HG03025 (cell line): Measurements from ENCODE around the gene SLC5A2.
"Not testable (repeated sequence)": the region's sequence is repeated elsewhere in the genome, so short reads cannot be mapped to it uniquely, and the experiment has no call there.

ENCODE experiments used
- ATAC-seq: cut with Tn5 transposase; IDR thresholded peaks from one replicate; pipeline ENCODE4 v1.9.1; 2021; ENCODE audit warnings: mild to moderate bottlenecking, moderate library complexity; ENCODE audit not compliant: unreplicated experiment, low FRiP score

Gene SLC5A2

DNA sequence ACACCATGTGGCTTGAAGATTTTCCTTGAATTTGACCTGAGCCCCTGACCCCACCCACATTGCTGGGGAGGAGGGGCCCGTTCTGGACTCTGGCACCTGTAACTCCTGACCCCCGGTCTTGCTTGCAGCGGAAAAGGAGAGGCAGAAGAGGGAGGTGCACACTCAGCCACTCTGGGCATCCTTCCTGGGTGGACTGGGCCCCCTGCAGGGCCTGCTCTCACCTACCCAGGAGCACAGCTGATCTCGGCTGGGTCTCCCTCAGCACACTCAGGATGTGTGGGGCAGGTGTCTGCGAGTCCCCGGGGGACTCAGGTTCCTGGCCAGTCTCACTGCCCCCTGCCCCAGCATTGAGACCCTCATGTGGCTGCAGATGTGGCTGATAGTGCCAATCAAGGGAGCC is 40.8 kb downstream of the SLC5A2 start:
- not testable (repeated sequence) for ATAC-seq

DNA sequence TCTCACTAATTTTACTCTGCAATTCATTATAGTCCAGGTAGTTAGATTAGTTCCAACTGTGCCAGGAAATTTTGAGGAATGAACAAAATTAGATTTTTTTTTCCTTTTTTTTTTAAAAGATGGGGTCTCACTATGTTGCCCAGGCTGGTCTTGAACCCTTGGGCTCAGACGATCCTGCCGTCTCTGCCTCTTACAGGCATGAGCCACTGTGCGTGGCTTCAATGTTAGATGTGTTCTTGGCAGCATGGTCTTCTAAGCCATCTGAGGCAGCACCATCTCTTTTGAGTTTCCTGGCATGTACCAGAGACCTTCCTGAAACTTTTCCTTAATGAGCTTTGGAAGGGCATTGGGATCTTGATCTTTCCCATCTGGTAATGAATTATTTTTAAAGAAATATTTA is 42.2 kb downstream of the SLC5A2 start:
- no peak for ATAC-seq

- ATAC-seq, result no peak
Observed at GRCh38 chr16:31527734-31528274, 44.9 kb downstream of the SLC5A2 start, which contains the start of gene AHSP. Gene AHSP (plus strand): TSS chr16:31527900. CDS start chr16:31528140, 240 bp downstream.

DNA sequence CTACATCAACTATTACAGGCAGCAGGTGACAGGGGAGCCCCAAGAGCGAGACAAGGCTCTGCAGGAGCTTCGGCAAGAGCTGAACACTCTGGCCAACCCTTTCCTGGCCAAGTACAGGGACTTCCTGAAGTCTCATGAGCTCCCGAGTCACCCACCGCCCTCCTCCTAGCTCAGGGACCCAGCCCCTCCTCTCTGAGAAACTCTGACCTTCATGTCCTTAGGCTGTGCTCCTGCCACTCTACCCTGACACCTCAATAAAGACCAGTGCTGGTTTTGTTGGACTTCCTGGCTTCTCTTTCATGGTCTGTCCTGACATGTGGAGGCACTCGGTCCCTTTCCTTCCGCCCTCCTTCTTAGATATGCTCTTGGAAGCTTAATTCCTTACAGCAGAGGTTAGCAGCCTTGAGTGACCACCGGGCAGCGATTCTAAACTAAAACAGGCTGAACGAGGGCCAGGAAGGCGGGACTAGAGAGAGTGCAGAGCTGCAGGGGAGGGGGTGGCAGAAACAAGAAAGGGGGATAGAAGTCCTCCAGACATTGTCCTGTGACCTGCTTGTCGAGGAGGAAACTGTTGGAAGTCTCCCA is 45.7 kb downstream of the SLC5A2 start:
- ATAC-seq, result no peak

DNA sequence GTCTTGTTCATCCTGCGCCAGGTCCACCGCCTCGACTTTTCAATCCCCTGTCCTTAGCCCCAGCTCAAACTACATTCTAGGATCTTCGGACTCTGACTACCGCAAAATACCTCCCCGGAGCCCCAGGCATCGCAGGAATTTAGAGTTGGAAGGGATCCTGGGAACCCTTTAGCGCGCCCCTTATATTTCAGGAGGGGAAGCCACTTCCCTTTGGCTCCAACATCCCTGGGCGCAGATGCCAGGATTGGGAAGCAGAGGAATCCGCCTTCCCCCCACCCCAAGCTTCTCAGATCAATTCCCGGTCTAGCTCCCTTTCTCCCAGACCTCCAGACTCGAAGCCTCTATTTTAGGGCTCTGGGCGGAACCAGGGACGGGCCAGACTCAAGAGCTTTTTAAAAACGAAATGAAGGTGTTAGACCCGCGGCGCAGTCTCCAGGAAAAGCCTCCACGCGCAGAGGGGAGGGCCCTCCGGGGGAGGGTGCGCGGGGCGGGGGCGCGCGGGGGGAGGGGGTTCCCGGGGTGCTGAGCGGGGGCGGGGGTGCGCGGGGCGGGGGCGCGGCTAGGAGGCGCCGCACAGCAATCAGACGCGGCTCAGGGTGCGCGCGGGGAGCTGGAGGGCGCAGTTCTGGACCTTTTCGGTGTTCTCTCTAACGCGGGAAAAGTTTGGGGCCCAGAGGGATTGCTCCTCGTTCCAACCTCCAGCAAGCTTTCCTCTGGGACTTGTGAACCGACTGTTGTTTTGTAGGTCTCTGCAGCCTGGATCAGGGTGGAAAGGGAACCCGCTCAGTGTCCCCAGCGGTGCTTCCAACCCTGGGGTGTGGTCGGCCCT is 46.4 kb downstream of the SLC5A2 start:
- no peak for ATAC-seq

DNA sequence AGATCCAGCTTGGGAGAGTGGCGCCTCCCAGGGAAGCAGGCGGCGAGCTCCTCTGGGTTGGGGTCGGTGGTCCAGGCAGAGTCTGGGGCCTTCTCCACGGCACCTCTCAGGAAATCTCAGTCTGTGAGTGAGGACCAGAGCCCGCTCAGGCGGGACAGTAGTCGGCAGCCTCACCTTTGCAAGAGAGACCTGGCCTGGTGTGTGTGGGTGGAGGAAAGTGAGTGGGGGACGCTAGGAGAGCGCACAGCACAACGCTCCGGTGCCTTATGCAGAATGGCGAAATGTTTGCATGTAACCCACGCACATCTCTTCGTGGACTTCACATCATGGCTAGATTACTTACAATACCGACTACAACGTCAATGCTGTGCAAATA is 47.0 kb downstream of the SLC5A2 start:
- ATAC-seq, result no peak

DNA sequence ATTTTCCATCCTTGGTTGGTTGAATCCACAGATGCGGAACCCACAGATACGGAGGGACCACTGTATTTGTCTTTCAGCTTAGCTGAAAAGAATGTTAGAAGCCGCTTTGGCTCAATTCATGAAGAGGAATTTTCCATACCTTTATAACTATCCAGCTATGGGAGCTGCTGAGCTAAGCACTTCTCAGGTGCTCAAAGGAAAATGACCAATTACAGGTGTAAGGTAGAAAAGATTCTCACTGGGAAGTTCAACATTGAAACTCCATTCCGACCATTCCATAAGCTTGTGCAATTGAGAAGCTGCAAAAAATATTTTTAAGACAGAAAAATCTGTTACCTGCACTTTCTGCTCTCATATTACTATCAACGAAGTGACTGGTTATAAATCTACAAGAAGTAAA is 47.5 kb downstream of the SLC5A2 start:
- no peak for ATAC-seq

GRCh38 chr16:31531096-31531495 is 48.2 kb downstream of the SLC5A2 start:
- ATAC-seq, result no peak

DNA sequence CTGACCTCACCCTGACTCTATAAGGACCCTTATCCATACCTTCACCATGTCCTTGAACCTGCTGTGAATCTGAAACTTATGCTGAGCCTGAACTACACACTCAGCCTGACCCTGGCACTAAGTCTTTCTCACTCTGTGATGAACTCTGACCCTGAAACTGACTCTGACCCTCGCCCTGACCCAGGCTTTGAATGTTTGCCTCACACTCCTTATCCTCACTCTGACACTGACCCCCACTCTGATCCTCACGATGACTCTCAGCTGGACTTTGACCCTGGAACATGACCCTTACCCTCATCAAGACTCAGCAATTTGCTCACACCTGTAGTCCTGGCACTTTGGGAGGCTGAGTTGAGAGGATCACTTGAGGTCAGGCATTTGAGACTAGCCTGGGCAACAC is 49.2 kb downstream of the SLC5A2 start:
- no peak for ATAC-seq

DNA sequence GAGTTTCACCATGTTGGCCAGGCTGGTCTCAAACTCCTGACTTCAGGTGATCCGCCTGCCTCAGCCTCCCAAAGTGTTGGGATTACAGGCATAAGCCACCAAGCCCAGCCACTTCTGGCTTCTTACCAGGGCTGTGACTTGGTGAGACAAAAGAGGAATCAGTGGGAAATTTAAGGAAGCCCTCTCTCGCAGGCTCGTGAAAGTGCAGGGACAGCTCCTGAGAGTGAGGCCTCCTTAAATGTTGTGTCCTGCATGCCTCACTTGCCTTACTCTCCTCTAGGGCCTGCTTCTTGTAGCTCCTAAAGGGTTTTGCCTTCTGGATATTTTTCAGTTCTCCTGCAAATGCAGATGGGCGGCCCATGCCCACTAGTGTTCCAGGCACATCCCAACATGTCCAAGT is 50.0 kb downstream of the SLC5A2 start:
- ATAC-seq, result no peak

GRCh38 chr16:31535737-31536136 is 52.8 kb downstream of the SLC5A2 start:
- no peak for ATAC-seq

DNA sequence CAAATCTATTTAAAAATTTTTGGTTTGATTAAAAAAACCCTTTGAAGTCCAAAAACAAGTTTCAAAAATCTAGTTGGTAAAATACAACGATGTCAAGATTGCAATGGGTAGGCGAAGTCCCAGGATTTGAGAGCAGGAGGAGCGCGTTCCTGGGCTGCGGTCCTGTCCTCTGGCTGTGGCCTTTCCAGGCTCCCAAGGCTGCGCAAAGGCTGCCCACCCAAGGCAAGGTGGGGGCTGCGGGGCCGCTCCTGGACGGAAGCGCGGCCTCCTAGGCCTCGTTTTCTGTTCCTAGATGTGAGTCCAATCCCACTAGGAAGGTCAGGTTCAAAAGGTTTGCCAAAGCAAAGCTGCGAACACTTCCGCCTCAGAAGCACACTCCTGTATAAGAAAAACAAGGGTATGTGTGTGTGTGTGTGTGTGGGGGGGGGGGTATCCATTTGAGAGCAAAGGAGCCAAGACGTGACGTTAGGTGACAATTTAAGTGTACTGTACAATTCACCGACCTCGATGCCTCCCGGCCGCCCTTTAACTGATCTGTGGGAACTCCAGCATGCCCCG is 54.0 kb downstream of the SLC5A2 start:
- ATAC-seq, result no peak

GRCh38 chr16:31537362-31538242 is 54.7 kb downstream of the SLC5A2 start:
- no peak for ATAC-seq

DNA sequence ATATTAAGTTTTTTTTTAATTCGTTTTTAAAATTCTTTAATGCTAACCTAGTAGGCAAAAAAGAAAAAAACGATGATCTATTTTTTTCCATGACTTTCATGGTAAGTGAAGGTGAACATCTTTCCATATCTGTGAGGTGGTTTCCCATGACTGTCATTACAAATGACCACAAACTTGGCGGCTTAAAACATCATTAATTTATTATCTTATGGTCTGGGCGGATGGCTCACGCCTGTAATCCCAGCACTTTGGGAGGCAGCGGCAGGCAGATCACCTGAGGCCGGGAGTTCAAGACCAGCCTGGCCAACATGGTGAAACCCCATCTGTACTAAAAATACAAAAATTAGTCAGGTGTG is 55.3 kb downstream of the SLC5A2 start:
- ATAC-seq, result not testable (repeated sequence)

DNA sequence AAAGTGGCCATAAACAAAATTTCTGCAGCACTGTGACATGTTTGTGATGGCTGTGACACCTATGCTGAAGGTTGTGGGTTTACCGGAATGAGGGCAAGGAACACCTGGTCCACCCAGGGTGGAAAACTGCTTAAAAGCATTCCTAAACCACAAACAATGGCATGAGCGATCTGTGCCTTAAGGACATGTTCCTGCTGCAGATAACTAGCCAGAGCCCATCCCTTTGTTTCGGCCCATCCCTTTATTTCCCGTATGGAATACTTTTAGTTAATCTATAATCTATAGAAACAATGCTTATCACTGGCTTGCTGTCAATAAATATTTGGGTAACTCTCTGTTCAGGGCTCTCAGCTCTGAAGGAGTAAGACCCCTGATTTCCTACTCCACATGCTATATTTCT is 56.8 kb downstream of the SLC5A2 start:
- not testable (repeated sequence) for ATAC-seq
